Fibroblast of peridontal ligament (primary cell): Measurements from ENCODE around the gene RPS19.

Experiments
- DNase-seq: peaks from one replicate; pipeline ENCODE4 v3.0.0-alpha.2; 2010; ENCODE audit errors: extremely low read depth

Gene RPS19

GRCh38 chr19:41879080-41879479 is 19.0 kb downstream of the RPS19 start:
- DNase-seq: no peak

- no peak for DNase-seq
Observed at GRCh38 chr19:41879670-41880328, 19.7 kb downstream of the RPS19 start.

- DNase-seq: no peak
Observed at GRCh38 chr19:41880329-41880708, 20.3 kb downstream of the RPS19 start.

GRCh38 chr19:41882568-41883462 is 22.8 kb downstream of the RPS19 start, which contains the start of gene ARHGEF1:
ARHGEF1 (plus strand) TSS chr19:41883184; CDS start chr19:41888083, 4,899 bp downstream.
- DNase-seq: no peak

GRCh38 chr19:41883463-41883820 is 23.4 kb downstream of the RPS19 start:
- no peak for DNase-seq

- DNase-seq: peak; percentile 92
Observed at GRCh38 chr19:41883821-41884733, 24.0 kb downstream of the RPS19 start.

GRCh38 chr19:41886761-41887710 is 27.0 kb downstream of the RPS19 start:
- DNase-seq: no peak

GRCh38 chr19:41887711-41888382 is 27.8 kb downstream of the RPS19 start:
- no peak for DNase-seq

- DNase-seq: no peak
Observed at GRCh38 chr19:41888926-41889325, 28.9 kb downstream of the RPS19 start.

GRCh38 chr19:41889896-41890295 is 29.8 kb downstream of the RPS19 start:
- no peak for DNase-seq

GRCh38 chr19:41890936-41891335 is 30.9 kb downstream of the RPS19 start:
- DNase-seq: no peak

- DNase-seq: no peak
Observed at GRCh38 chr19:41892173-41892902, 32.3 kb downstream of the RPS19 start.

GRCh38 chr19:41893899-41894298 is 33.8 kb downstream of the RPS19 start:
- no peak for DNase-seq

- no peak for DNase-seq
Observed at GRCh38 chr19:41894350-41894749, 34.3 kb downstream of the RPS19 start.

- no peak for DNase-seq
Observed at GRCh38 chr19:41895745-41896580, 35.9 kb downstream of the RPS19 start.

GRCh38 chr19:41896581-41896942 is 36.5 kb downstream of the RPS19 start:
- DNase-seq: no peak

- DNase-seq: no peak
Observed at GRCh38 chr19:41897181-41897580, 37.1 kb downstream of the RPS19 start.

GRCh38 chr19:41897820-41898219 is 37.8 kb downstream of the RPS19 start:
- DNase-seq: no peak

- no peak for DNase-seq
Observed at GRCh38 chr19:41898235-41898634, 38.2 kb downstream of the RPS19 start.
